Measurements from ENCODE around the gene PADI3.
"Not testable (repeated sequence)": the region's sequence is repeated elsewhere in the genome, so short reads cannot be mapped to it uniquely, and the experiment has no call there.

PADI3 gene

DNA sequence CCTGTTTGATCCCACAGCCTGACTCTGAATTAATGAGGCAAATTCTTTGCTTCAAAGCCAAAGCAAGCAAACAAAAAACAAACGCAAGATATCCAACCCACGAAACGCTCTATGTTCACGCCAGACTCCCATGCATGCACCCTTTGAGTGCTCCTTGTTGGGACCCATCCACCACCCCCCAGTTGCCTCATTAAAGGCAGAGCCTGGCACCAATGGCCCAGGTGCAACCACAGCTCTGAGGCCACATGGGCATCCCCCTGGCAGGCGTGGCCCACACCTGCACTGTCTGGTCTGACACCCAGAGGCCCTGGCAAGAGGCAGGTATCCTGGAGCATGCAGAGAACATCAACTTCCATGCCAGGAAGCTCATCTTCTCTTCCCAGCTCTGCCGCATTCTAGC, 58.0 kb downstream of the PADI3 start:
- DNase-seq, result no peak

DNA sequence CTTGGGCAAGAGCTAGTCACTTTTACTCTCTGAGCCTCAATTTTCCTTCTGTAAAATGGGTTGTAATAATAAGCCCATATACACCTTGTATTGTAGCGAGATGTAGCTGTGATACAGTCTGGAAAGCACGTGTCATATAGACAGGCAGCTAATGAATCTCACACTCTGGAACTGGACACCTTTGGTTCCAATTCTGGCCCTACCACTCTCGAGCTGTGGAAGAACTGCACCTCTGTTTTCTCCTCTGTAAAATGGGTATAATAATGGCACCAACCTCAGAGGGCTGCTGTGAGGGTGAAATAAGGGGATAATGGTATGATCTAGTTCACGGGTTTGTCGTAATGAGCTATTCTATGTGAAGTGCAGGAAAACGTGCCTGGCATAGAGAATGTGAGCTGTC, 58.4 kb downstream of the PADI3 start:
- no peak for DNase-seq

DNA sequence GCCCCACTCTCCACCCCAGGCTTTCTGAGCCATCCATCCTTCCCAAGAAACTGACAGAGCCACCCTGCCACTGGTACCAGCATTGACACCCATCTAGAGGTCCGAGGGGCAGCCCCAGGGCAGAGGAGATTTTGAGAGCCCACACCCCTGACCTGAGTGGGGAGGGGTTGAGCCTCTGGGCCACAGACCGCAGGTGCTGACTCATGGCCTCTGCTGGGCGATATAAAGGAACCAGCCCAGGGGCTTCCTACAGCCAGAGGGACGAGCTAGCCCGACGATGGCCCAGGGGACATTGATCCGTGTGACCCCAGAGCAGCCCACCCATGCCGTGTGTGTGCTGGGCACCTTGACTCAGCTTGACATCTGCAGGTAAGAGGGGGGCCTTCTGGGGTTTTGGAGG, 59.0 kb downstream of the PADI3 start, which contains the start of gene PADI4:
Gene PADI4, plus strand, starts transcription at position 252 of the 400 bp plus-strand sequence. Its CDS starts 26 bp downstream, at position 278.
- DNase-seq, result no peak

DNA sequence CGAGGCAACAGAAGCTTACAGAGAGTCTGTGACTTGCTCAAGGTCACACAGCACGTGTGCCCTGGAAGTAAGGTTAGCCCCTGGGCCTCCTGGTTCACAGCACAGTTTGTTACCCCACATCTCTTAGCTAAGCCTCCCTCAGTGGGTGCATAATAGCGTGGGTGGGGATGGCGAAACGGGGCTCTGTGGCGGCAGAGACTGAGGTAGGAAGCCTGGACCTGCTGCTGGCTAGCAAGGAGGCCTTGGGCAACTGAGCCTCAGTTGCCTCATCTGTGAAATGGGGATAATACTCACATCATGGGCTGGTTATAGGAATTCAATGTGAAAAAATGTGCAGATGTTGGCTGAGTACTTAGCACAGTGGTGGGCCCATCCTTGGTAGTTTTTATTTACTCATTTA, 59.7 kb downstream of the PADI3 start:
- DNase-seq, result no peak

DNA sequence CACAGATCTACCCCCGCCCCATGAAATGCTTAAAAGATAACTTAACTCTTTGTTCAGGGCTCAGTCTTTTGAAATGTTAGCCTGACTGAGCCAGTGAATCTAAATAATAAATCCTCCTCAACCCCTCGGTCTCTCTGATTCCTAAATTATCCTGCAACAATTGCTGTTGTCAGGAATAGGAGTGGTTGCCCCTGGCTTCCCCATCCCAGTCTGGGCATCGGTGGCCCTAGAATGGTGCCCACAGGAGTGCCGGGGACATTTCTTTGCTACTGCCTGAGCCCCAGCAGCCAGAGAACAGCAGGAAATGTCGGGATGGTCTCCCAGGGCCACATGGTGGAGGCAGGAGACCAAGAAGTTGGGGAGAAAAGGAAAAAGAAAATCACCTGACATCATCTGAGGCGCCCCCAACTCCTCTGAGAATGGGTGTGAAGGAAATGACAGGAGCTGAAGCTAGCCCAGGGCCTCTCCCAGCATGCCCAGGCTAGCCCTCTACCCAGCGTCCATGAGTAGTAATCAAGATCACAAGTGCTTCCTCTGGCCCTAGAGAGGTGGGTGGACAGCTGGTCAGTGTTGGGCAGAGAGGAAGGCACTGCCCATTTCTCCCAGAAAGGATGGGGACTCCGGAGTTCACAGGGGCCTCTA, 60.6 kb downstream of the PADI3 start:
- DNase-seq, result no peak

DNA sequence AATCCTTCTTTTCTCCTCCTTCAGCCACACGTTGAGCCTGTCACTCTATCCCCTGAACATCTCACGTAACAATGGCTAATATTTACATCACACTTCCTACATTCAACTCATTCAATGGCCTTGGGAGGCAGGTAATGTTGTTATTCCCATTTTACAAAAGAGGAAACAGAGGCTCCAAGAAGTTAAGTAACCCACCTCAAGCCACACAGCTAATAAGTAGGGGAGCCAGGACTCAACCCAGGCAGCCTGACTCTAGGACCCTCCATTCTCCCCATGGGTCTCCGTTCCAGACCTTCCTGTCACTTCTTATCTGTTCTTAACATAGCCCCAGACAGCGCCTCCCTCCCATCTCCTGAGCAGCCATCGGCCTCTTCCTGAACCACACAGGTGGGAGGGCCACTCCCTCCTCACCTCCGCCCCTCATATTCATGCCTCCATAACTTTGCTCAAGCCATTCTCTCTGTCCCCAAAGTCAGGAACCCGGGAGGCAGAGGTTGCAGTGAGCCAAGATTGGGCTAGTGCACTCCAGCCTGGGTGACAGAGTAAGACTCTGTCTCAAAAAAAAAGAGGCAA, 61.3 kb downstream of the PADI3 start:
- DNase-seq, result no peak

DNA sequence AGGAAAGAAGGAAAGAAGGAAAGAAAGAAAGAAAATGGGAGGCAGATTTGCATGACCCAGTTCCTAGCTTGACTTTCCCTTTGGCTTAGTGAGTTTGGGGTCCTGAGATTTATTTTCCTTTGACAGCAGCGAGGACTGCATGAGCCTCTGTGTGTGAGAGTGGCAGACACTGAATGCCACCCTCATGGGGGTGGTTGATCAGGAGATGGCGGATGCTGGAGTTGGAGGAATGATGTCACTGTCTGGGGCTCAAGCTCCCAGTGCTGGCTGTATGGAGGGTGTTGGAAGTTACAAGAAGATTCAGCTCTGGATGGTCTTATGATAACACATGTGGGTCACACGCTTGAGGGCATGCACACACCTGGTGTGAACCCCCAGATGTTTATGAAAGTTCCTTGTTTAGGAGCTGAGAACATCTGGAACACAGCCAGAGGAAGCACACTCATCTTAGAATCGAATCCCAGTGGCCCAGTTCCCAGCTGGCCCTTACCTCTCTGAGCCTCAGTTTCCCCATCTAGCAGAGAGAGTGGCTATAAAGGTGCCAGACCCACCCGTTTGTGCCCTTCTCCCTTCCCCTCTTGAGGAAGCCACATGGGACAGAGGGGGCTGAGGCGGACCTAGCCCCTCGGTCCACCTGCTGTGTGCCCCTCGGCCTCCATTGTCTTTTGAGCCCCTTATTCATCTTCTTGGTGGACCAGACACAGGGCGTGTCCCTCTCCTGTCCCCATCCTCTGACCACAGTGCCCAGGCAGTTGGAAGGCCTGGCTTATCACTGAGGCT, 64.8 kb downstream of the PADI3 start:
- no peak for DNase-seq

DNA sequence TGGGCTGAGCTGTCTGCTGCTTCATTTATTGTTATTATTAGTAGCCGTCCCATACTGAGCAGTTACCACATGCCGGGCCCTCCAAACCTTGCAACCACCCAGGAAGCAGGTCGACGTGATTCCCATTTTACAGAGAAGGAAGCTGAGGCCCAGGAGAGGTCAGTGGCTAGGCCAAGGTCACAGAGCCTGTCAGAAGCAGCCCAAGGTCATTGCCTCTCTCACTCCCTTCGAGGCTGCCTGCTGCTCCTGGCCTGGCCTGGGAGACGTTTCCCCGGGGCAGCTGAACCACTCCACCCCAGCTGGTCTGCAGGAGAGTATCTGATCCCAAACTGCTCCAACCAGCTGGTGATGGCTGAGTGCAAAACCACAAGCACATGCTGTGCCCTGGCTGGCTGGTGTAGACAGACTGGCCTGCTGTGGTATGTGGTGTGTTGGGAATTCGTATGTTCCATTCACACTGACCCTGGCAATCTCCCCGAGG, 65.6 kb downstream of the PADI3 start:
- no peak for DNase-seq

DNA sequence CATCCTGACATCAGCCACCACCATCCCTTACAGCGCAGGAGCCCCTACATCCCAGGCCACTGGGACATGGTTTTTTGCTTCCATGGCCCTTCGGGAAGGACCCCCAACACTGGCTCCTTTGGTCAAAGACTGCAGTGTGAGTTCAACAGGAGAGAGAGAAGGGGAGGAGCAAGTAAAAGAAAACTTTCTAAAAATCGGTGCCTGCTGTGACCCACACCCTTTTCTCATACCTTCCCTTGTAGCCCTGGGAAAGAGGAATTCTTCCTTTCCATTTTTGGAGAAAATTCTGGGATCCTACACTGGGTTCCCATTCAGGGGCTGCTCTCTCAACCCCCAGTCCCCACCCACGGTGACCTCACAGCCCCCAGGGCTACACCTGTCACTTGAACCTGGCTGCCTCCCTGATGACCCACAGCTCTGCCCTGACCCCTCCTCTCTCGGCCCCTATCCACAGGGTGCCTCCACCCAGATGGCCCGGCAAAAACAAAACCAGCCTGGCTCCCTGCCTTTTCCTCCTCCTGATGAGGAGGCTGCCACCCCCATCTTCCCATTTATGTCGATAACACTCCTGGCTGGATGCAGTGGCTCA, 66.7 kb downstream of the PADI3 start:
- DNase-seq, result no peak

DNA sequence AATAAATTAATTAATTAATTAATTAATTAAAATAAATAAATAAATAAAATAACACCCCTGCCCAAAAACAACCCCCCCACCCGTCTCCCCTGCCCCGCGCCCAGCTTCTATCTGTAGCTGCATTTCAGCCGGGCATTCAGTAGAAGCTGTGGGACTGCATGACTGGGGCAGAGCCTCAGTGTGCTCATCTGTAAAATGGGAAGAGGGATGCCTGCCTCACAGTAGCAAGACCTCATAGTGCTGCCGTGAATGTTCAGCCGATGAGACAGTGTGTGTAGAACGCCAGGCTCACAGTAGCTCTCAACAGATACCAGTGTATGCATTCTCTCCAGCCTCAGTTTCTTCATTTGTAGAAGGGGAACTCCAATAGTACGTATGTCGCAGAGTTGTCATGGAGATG, 67.8 kb downstream of the PADI3 start:
- no peak for DNase-seq

DNA sequence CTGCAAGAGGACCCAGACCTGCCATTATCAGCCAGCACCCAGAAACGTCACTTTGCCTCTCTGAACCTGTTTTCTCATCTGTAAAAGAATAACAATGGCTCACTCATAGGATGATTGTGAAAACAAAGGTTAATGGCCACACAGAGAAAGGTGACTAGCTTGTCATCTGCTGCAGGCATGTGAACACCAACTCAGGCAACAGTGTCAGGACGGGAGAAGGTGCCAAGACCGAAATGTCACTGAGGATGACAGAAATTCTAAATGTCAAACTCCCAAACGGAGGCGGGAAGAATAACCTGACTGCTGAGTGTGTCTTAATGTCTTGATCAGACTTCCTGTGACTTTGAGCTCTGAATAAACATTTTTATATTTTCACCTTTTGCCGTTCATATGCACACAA, 69.4 kb downstream of the PADI3 start:
- no peak for DNase-seq

DNA sequence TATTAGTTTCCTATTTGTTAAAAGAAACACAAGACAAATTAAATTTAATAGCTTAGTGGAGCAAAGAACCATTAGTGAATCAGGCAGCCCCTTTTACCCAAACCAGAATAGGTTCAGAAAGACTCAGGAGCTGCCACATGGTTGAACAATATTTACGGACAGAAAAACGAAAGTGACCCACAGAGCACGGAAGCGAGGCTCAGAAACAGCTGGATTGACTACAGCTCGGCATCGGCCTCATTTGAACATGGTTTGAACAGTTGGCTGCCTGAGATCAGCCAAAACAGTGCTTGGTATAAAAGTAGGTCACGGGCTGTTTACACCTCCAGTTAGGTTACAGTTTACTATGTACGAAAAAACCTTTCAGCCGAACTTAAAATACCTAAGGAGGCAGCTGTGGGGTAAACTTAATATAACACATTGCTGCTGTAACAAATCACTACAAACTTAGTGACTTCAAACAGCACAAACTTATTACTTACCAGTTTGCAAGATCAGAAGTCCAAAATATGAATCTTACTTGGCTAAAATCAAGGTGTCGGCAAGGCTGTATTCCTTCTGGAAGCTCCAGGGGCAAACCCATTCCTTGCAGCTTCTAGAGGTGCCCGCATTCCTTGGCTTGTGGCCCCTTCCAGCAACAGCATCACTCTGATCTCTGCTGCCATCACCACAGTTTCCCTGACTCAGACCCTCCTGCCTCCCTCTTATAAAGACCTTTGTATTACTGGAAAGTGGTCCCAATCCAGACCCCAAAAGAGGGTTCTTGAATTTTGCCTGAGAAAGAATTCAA, 70.9 kb downstream of the PADI3 start:
- no peak for DNase-seq

DNA sequence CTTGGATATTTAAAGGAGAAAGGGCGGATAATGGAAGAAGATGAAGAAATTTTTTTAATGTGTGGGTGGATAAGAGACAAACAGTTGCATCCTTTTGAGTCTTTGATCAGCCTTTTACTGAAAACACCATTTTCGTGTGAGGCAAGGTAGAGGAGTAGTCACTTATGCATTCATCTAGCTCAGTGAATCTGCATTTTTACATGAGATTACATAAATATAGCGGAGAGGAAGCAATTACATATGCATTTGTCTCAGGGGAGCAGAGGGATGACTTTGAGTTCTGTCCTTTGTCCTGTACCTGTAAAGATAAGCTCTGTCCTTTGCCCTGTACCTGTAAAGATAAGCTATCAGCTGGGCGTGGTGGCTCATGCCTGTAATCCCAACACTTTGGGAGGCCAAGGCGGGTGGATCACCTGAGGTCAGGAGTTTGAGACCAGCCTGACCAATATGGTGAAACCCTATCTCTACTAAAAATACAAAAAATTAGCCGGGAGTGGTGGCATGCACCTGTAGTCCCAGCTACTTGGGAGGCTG, 73.0 kb downstream of the PADI3 start:
- not testable (repeated sequence) for DNase-seq

DNA sequence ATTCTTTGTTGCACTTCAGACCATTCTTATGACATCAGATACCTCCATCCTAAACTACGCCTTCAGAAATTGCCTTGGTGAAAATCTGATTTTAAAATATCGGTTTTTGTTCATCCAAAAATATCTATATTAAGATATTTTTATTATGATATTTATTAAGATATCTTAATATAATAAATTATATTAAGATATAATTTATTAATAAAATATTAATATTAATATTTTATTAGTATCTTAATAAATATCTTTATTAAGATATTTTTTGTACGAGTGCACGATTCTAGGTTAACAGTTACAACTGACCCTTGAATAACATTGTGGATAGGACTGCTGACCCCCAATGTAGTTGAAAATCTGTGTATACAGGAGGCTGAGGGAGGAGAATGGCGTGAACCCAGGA, 80.0 kb downstream of the PADI3 start:
- no peak for DNase-seq

DNA sequence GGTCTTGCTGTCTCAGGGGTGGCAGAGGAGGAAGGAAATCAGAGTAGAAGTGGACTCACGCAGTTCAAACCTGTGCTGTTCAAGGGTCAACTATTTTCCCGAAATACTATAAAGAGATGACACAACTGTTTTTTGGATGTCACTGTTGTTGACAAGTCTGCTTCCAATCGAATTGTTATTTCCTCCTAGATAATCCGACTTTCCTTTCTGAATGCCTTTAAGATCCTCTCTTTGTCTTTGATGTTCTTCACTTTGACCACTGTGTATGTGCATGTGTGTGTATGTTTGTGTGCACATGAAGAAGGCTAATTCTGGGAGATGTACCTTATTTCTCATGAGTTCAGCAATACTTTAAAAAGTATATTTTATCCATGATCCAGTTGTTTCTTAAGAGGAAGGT, 80.7 kb downstream of the PADI3 start:
- DNase-seq, result no peak

DNA sequence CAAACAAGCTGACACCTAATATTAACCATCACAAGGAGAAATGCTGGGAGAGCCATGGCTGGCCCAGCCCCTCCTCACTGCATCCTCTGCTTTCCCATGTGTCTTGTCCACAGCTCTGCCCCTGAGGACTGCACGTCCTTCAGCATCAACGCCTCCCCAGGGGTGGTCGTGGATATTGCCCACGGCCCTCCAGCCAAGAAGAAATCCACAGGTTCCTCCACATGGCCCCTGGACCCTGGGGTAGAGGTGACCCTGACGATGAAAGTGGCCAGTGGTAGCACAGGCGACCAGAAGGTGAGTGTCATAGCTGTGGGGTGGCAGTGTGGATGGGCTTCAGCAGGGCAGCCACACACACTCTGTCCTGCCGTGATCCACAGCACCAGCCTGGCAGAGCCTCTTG, 82.0 kb downstream of the PADI3 start:
- no peak for DNase-seq

DNA sequence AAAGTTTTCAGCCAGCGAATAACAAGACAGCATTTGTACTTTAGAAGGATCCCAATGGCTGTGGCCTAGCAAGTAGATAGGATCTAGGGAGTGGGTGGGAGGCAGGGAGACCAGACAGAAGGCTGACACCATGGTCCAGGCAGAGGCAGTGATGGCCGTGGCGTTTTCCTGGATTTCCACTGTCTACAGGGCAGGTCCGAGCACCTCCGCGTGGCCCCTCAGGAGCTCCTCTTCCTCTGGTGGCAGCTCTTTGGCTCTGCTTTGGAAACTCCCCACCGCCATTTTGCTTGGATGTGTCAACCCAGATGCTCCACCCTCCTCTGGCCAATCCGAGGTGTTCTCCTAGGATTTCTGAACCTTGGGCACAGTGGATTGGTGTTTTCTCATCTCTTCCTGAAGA, 84.2 kb downstream of the PADI3 start:
- DNase-seq, result no peak

Measured in DMS153 (cell line).